ENCODE measurements around the gene ATP5PO.
A peak's percentile ranks its signal among the peaks of the same experiment; 100 is the strongest.

The ATP5PO gene, protein sequence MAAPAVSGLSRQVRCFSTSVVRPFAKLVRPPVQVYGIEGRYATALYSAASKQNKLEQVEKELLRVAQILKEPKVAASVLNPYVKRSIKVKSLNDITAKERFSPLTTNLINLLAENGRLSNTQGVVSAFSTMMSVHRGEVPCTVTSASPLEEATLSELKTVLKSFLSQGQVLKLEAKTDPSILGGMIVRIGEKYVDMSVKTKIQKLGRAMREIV

GRCh38 chr21:33915368-33916199 lies at the start of gene ATP5PO:
TSS of gene ATP5PO (minus strand) at chr21:33915804. CDS start at chr21:33915763, 41 bp downstream.
- H3K4me3 ChIP-seq (ENCODE audit: low read depth, low read length): peak within 1 kb of the TSS; percentile 88
- DNase-seq (ENCODE audit: low read depth): peak; percentile 95

DNA sequence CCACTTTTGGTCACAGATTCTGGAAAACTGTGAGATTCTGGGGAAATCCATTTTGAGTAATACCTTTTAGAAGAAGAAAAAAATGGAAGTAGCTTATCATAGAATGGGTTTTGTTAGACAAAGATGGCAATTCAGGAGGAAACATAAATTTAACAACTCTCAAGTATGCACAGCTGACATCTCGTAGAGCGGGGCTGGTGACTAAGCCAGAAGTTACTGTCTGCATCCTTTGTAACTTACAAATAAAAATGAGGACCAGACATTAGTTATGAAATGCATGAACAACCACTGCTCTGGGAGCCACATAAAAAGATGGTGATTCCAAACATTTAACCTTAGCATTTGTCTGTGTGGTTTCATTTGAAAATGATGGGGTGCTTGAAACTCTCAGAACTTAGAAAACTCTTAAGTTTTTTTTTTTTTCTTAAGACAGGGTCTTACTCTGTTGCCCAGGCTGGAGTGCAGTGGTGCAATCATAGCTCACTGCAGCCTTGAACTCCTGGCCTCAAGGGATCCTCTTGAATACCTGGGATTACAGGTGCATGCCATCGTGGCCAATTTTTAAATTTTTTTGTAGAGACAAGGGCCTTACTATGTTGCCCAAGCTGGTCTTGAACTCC lies 49.2 kb upstream of the ATP5PO start:
- DNase-seq (ENCODE audit: low read depth): no peak
- no peak overlapping the region for H3K4me3 ChIP-seq (ENCODE audit: low read depth, low read length)

- H3K4me3 ChIP-seq (ENCODE audit: low read depth, low read length): no peak overlapping the region
- DNase-seq (ENCODE audit: low read depth): no peak
Measured at GRCh38 chr21:33963848-33964555, 48.4 kb upstream of the ATP5PO start.

DNA sequence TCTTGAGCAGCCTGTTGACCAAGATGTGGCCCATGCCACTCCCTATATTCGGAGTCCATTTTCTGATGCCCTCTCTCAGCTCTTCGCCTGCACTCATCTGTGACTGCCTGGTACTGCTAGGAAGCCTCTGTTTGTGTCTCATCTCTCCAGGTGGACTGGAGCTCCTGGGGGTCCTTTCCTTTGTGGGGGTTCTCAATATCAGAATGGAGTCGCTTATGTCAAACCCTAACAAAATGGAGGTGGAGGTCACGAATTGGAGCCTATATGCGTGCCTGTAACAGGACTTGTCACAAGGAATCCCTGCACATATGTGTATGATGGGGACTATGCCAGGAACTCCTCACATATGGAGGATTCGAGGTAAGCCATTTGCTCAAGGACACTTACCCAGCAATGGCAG lies 46.7 kb upstream of the ATP5PO start:
- H3K4me3 ChIP-seq (ENCODE audit: low read depth, low read length): no peak overlapping the region
- DNase-seq (ENCODE audit: low read depth): no peak

DNA sequence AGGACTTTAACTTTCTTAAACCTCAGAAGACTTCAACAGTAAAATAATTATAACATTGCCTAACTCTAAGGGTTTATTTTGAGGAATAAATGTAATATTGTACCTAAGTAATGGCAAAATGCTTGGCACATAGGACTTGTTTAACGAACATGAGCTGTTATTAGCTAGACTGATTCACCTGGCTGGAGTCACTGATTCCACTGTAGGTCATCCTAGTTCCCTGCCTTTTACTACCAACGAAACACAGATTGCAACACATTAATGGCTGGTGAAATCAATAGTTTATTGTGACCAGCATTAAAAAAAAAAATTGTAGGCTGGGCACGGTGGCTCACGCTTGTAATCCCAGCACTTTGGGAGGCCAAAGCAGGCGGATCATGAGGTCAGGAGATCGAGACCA lies 45.5 kb upstream of the ATP5PO start:
- DNase-seq (ENCODE audit: low read depth): no peak
- no peak overlapping the region for H3K4me3 ChIP-seq (ENCODE audit: low read depth, low read length)

- no peak overlapping the region for H3K4me3 ChIP-seq (ENCODE audit: low read depth, low read length)
- no peak for DNase-seq (ENCODE audit: low read depth)
Measured at GRCh38 chr21:33959680-33960079, 44.1 kb upstream of the ATP5PO start.

GRCh38 chr21:33954395-33954794 lies 38.8 kb upstream of the ATP5PO start:
- DNase-seq (ENCODE audit: low read depth): no peak
- H3K4me3 ChIP-seq (ENCODE audit: low read depth, low read length): no peak overlapping the region

DNA sequence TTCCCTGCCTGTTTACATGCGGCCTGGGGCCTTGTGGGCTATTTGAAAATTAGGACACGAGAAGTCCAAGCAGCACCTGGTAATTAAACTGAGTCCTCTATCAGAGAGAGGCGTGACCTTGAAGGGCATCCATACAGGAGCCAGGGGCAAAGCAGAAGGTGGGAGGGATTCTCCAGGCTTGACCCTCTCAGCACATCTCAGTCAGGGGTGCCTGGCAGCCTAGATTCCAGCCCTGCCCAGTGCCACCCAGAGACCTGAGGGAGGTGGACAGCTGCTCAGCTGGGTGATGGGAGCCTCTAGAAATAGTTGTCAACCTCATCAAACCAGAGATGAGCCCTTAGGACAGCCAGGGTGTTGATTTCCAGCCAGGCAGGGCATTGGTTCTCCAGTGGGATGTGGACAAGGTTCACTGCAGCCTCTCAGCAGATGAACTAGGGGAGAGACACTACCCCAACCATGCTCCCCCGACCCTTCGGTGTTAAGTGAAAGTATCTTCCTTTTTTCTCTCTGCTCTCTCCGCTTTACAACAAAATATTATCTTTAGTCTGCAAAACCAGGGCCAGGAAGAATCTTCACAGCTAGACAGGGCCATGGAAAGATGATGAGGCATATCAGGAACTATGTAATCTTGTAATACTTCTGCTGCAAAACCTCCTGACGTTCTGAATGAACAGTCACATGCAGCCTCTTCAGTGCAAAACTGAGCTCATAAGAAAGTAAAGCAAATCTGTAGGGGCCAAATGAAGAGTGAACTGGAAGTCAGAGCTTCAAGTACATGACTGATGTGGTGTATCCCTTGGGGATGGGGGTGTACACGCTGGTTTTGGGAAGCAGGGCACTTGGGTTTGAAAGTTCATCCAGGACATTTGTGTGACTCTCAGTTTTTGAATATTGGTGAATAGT lies 35.9 kb upstream of the ATP5PO start:
- DNase-seq (ENCODE audit: low read depth): no peak
- H3K4me3 ChIP-seq (ENCODE audit: low read depth, low read length): no peak overlapping the region

GRCh38 chr21:33950431-33951079 lies 35.0 kb upstream of the ATP5PO start:
- no peak overlapping the region for H3K4me3 ChIP-seq (ENCODE audit: low read depth, low read length)
- DNase-seq (ENCODE audit: low read depth): no peak

GRCh38 chr21:33949516-33950430 lies 34.2 kb upstream of the ATP5PO start:
- H3K4me3 ChIP-seq (ENCODE audit: low read depth, low read length): no peak overlapping the region
- no peak for DNase-seq (ENCODE audit: low read depth)

DNA sequence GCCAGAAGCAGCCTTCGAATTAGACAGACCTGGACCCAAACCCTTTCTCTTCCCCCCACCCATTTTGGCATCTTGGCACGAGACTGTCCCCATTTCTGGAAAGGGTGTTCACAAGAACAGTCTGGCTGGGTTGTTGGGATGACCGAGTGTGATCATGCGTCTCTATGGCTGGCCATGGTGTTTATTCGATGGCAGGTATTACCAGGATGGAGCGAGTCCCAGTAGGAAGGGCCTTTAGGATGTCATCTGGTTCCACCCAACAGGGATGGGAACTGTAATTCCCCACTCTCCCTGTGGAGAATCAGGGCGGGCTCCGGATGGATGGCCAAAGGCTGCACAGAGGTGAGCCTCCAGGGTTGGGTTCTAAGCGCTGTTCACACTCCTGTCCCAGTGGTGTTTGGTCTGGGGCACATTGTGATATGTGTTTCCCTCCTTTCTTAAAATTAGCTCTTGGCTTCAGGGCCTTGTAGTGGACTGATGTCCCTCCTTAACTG lies 33.4 kb upstream of the ATP5PO start:
- no peak overlapping the region for H3K4me3 ChIP-seq (ENCODE audit: low read depth, low read length)
- no peak for DNase-seq (ENCODE audit: low read depth)

- peak overlapping the region; percentile 19 for H3K4me3 ChIP-seq (ENCODE audit: low read depth, low read length)
- no peak for DNase-seq (ENCODE audit: low read depth)
Measured at GRCh38 chr21:33948096-33948950, 32.7 kb upstream of the ATP5PO start.

GRCh38 chr21:33947451-33948095 lies 32.0 kb upstream of the ATP5PO start:
- peak overlapping the region; percentile 19 for H3K4me3 ChIP-seq (ENCODE audit: low read depth, low read length)
- peak; percentile 92 for DNase-seq (ENCODE audit: low read depth)

GRCh38 chr21:33945652-33946270 lies 30.2 kb upstream of the ATP5PO start:
- no peak overlapping the region for H3K4me3 ChIP-seq (ENCODE audit: low read depth, low read length)
- DNase-seq (ENCODE audit: low read depth): no peak

DNA sequence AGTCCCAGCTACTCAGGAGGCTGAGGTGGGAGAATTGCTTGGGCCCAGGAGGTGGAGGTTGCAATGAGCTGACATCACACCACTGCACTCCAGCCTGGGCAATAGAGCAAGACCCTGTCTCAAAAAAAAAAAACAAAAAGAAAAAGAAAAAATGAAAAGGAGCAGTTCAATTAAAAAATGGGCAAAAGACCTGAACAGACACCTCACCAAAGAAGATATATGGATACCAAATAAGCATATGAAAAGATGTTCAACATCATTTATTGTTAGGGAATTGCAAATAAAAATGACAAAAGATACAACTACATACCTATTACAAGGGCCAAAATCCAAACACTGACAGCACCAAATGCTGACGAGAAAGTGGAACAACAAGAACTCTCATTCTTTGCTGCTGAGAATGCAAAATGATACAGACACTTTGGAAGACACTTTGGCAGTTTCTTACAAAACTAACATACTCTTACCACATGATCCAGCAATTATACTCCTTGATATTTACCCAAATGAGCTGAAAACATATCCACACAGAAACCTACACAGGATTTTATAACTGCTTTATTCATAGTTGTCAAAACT lies 28.7 kb upstream of the ATP5PO start:
- H3K4me3 ChIP-seq (ENCODE audit: low read depth, low read length): no peak overlapping the region
- no peak for DNase-seq (ENCODE audit: low read depth)
